ENCODE results near the gene PRKAG3.

- TF ChIP-seq TAF1 (IDR thresholded peaks at IDR 0.05; ENCODE audit: borderline replicate concordance, insufficient read depth, low read length), result no peak
- no peak for TF ChIP-seq REST (IDR thresholded peaks at IDR 0.05; ENCODE audit: insufficient read depth in 1 of 2, low read depth in 2 of 2, low read length in 2 of 2)
- no peak for TF ChIP-seq SIN3A (IDR thresholded peaks at IDR 0.05; ENCODE audit: borderline replicate concordance, insufficient read depth, low read length)
- TF ChIP-seq POLR2AphosphoS5 (IDR thresholded peaks at IDR 0.05; ENCODE audit: low read depth, low read length), result no peak
- no peak for TF ChIP-seq FOXP2 (optimal IDR thresholded peaks at IDR 0.05; ENCODE audit: borderline replicate concordance, extremely low read depth, extremely low read length, insufficient read depth)
Observed at GRCh38 chr2:218834685-218835084, 3.1 kb upstream of the PRKAG3 start.
